ENCODE measurements around the gene ZNF77.

- TF ChIP-seq CTCF (IDR thresholded peaks at IDR 0.05; ENCODE audit: low read depth, low read length, poor library complexity, severe bottlenecking) (no peak), EZH2phosphoT487 (IDR thresholded peaks at IDR 0.05; ENCODE audit: borderline replicate concordance, low read length) (no peak)
These were observed 59.0 kb downstream of the ZNF77 start for GRCh38 chr19:2885736-2886135.
